HPDE6-E6E7 (cell line): ENCODE measurements around the gene CARD9.
"Not testable (repeated sequence)": the region's sequence is repeated elsewhere in the genome, so short reads cannot be mapped to it uniquely, and the experiment has no call there.

Experiments used
- DNase-seq: peaks from one replicate; pipeline ENCODE4 v3.0.0; 2011; ENCODE audit warnings: missing footprints; ENCODE audit errors: extremely low spot score

Gene CARD9

GRCh38 chr9:136322756-136323330, 50.6 kb downstream of the CARD9 start:
- DNase-seq: no peak

GRCh38 chr9:136321561-136321960, 51.9 kb downstream of the CARD9 start:
- no peak for DNase-seq

- not testable (repeated sequence) for DNase-seq
Observed at GRCh38 chr9:136320972-136321371, 52.5 kb downstream of the CARD9 start.

- not testable (repeated sequence) for DNase-seq
Observed at GRCh38 chr9:136319955-136320354, 53.5 kb downstream of the CARD9 start.

- DNase-seq: not testable (repeated sequence)
Observed at GRCh38 chr9:136319244-136319643, 54.2 kb downstream of the CARD9 start.

- DNase-seq: no peak
Observed at GRCh38 chr9:136318776-136319241, 54.7 kb downstream of the CARD9 start.

- no peak for DNase-seq
Observed at GRCh38 chr9:136318111-136318775, 55.2 kb downstream of the CARD9 start.

- no peak for DNase-seq
Observed at GRCh38 chr9:136317695-136318094, 55.8 kb downstream of the CARD9 start.

GRCh38 chr9:136316896-136317676, 56.4 kb downstream of the CARD9 start:
- no peak for DNase-seq

- no peak for DNase-seq
Observed at GRCh38 chr9:136316271-136316751, 57.2 kb downstream of the CARD9 start.

GRCh38 chr9:136314944-136315343, 58.5 kb downstream of the CARD9 start:
- DNase-seq: no peak

- DNase-seq: no peak
Observed at GRCh38 chr9:136314056-136314416, 59.4 kb downstream of the CARD9 start.
